Neural progenitor cell (in vitro differentiated cells): ENCODE measurements around the gene ARPC3. TPM values are rescaled to one million over a fixed set of nuclear protein-coding genes. Genes with fewer than 3 reads are reported as not detected.
A peak's percentile ranks its signal among the peaks of the same experiment; 100 is the strongest.
"Not testable (repeated sequence)": the region's sequence is repeated elsewhere in the genome, so short reads cannot be mapped to it uniquely, and the experiment has no call there.

Experiments used
- DNase-seq: peaks from one replicate; pipeline ENCODE4 v3.0.0-alpha.2; 2016; ENCODE audit warnings: low spot score
- H2AFZ ChIP-seq: fragments of 200-600 bp; sonication (generic); replicated peaks from 2 replicates; pipeline ENCODE4 v1.6.1; 2016; ENCODE audit warnings: antibody characterized with exemption
- H3F3A ChIP-seq: fragments of 200-600 bp; sonication (generic); 2 replicates; pipeline ENCODE4 v1.6.1; 2016; ENCODE audit warnings: antibody characterized with exemption, low read depth
- H3K27ac ChIP-seq: fragments of 200-600 bp; sonication (generic); 2 replicates; pipeline ENCODE4 v1.5.1; 2016; ENCODE audit warnings: mild to moderate bottlenecking
- H3K27me3 ChIP-seq: fragments of 200-600 bp; sonication (generic); 2 replicates; pipeline ENCODE4 v1.6.1; 2016; ENCODE audit warnings: mild to moderate bottlenecking, moderate library complexity
- H3K36me3 ChIP-seq: fragments of 200-600 bp; sonication (generic); 2 replicates; pipeline ENCODE4 v1.5.1; 2016
- H3K4me1 ChIP-seq: fragments of 200-600 bp; sonication (generic); 2 replicates; pipeline ENCODE4 v1.6.1; 2016; ENCODE audit warnings: mixed run types
- H3K4me2 ChIP-seq: fragments of 200-600 bp; sonication (generic); 2 replicates; pipeline ENCODE4 v1.6.1; 2016
- H3K4me3 ChIP-seq: fragments of 200-600 bp; sonication (generic); 2 replicates; pipeline ENCODE4 v1.5.1; 2016
- H3K79me2 ChIP-seq: fragments of 200-600 bp; sonication (generic); 2 replicates; pipeline ENCODE4 v1.6.1; 2016; ENCODE audit warnings: low read depth
- H3K9ac ChIP-seq: fragments of 200-600 bp; sonication (generic); 2 replicates; pipeline ENCODE4 v1.6.1; 2016
- H3K9me3 ChIP-seq: fragments of 200-600 bp; sonication (generic); 2 replicates; pipeline ENCODE4 v1.5.1; 2016; ENCODE audit warnings: low read depth
- H4K20me1 ChIP-seq: fragments of 200-600 bp; sonication (generic); 2 replicates; pipeline ENCODE4 v1.6.1; 2016; ENCODE audit warnings: low read depth
- H3K27ac Mint-ChIP-seq: 3 replicates; pipeline ENCODE4 v1.8.0; 2021; ENCODE audit warnings: mixed read lengths
- H3K27me3 Mint-ChIP-seq: 2 replicates; pipeline ENCODE4 v1.8.0; 2022; ENCODE audit warnings: low read depth, mild to moderate bottlenecking, inconsistent platforms, moderate library complexity, mixed read lengths; ENCODE audit not compliant: insufficient read depth
- H3K36me3 Mint-ChIP-seq: 3 replicates; pipeline ENCODE4 v1.8.0; 2021; ENCODE audit warnings: mixed read lengths
- H3K4me1 Mint-ChIP-seq: 3 replicates; pipeline ENCODE4 v1.8.0; 2021; ENCODE audit warnings: mixed read lengths
- H3K4me3 Mint-ChIP-seq: 3 replicates; pipeline ENCODE4 v1.8.0; 2021; ENCODE audit warnings: mild to moderate bottlenecking, moderate library complexity, mixed read lengths
- H3K9me3 Mint-ChIP-seq: 3 replicates; pipeline ENCODE4 v1.8.0; 2020; ENCODE audit warnings: mixed read lengths
- CTCF ChIP-seq: fragments of 200-600 bp; sonication (generic); IDR thresholded peaks from 2 replicates; pipeline ENCODE4 v1.5.1; 2017; ENCODE audit warnings: antibody characterized with exemption, mild to moderate bottlenecking
- EZH2 ChIP-seq: fragments of 200-600 bp; sonication (generic); IDR thresholded peaks from 2 replicates; pipeline ENCODE4 v1.6.1; 2017; ENCODE audit warnings: antibody characterized with exemption, mild to moderate bottlenecking, moderate library complexity
- EZH2phosphoT487 ChIP-seq: fragments of 200-600 bp; sonication (generic); IDR thresholded peaks from 2 replicates; pipeline ENCODE4 v1.6.1; 2017; ENCODE audit warnings: antibody characterized with exemption
- total RNA-seq: library from RNA; depleted of rRNA; stranded (reverse); fragments of >200 nt; gene quantifications from 2 replicates; pipeline ENCODE4 v1.2.3, GENCODE V29; 2015; ENCODE audit warnings: low replicate concordance

The ARPC3 gene
- total RNA-seq, 1 donor from 2014 or later, result 363 TPM

GRCh38 chr12:110431957-110432587 is 18.1 kb downstream of the ARPC3 start:
- peak overlapping the region; percentile 52 for H3K4me3 ChIP-seq
- no peaks in the 10 kb centered on the region for H3K79me2 ChIP-seq
- no peak overlapping the region for H3K27ac ChIP-seq
- H2AFZ ChIP-seq, result peak overlapping the region; percentile 91
- no peaks in the 10 kb centered on the region for H3K9me3 ChIP-seq
- Mint-ChIP-seq H3K4me3 (no peak overlapping the region), H3K4me1 (peaks cover 2% of the 10 kb centered on the region), H3K27ac (no peak overlapping the region), H3K27me3 (peaks cover 9% of the 10 kb centered on the region), H3K36me3 (peaks cover 19% of the 10 kb centered on the region), H3K9me3 (no peaks in the 10 kb centered on the region)
- peaks cover 6% of the 10 kb centered on the region for H3K36me3 ChIP-seq
- H4K20me1 ChIP-seq, result no peaks in the 10 kb centered on the region
- TF ChIP-seq EZH2 (no peak), EZH2phosphoT487 (no peak), CTCF (no peak)
- H3K27me3 ChIP-seq, result no peaks in the 10 kb centered on the region
- H3K9ac ChIP-seq, result no peak overlapping the region
- peaks cover 18% of the 10 kb centered on the region for H3F3A ChIP-seq
- H3K4me2 ChIP-seq, result peak overlapping the region; percentile 57
- no peak for DNase-seq
- H3K4me1 ChIP-seq, result no peaks in the 10 kb centered on the region

GRCh38 chr12:110429676-110430075 is 20.5 kb downstream of the ARPC3 start:
- DNase-seq, H4K20me1 ChIP-seq, H3K27me3 ChIP-seq, H3K9me3 Mint-ChIP-seq, H3K27ac Mint-ChIP-seq, H2AFZ ChIP-seq, H3K27ac ChIP-seq, H3K36me3 ChIP-seq, H3K36me3 Mint-ChIP-seq, H3K27me3 Mint-ChIP-seq, H3K4me3 ChIP-seq, H3K4me1 ChIP-seq, H3K4me1 Mint-ChIP-seq, H3K79me2 ChIP-seq, H3K9me3 ChIP-seq, H3K9ac ChIP-seq, H3K4me3 Mint-ChIP-seq, H3K4me2 ChIP-seq: not testable (repeated sequence)
- peaks cover 20% of the 10 kb centered on the region for H3F3A ChIP-seq

GRCh38 chr12:110426406-110426805 is 23.7 kb downstream of the ARPC3 start:
- Histone ChIP-seq H3K79me2 (no peaks in the 10 kb centered on the region), H3K27me3 (no peaks in the 10 kb centered on the region), H4K20me1 (no peaks in the 10 kb centered on the region), H3F3A (peaks cover 11% of the 10 kb centered on the region), H3K36me3 (no peaks in the 10 kb centered on the region), H3K4me2 (no peak overlapping the region), H3K4me3 (no peak overlapping the region), H3K9ac (no peak overlapping the region), H3K27ac (no peak overlapping the region), H2AFZ (no peak overlapping the region), H3K9me3 (no peaks in the 10 kb centered on the region), H3K4me1 (peaks cover 6% of the 10 kb centered on the region)
- H3K4me3 Mint-ChIP-seq, result no peak overlapping the region
- H3K27ac Mint-ChIP-seq, result no peak overlapping the region
- DNase-seq, result no peak
- peaks cover 8% of the 10 kb centered on the region for H3K4me1 Mint-ChIP-seq
- no peaks in the 10 kb centered on the region for H3K9me3 Mint-ChIP-seq
- H3K27me3 Mint-ChIP-seq, result peaks cover 9% of the 10 kb centered on the region
- no peaks in the 10 kb centered on the region for H3K36me3 Mint-ChIP-seq
- TF ChIP-seq EZH2 (no peak), CTCF (no peak), EZH2phosphoT487 (no peak)

- Mint-ChIP-seq H3K36me3 (no peaks in the 10 kb centered on the region), H3K9me3 (no peaks in the 10 kb centered on the region), H3K27me3 (peaks cover 11% of the 10 kb centered on the region), H3K4me1 (peaks cover 6% of the 10 kb centered on the region), H3K27ac (no peak overlapping the region), H3K4me3 (no peak overlapping the region)
- no peaks in the 10 kb centered on the region for H3K79me2 ChIP-seq
- no peak for TF ChIP-seq CTCF
- no peak for TF ChIP-seq EZH2
- no peak for TF ChIP-seq EZH2phosphoT487
- no peak overlapping the region for H3K27ac ChIP-seq
- H3K9ac ChIP-seq, result no peak overlapping the region
- H3K4me1 ChIP-seq, result peaks cover 6% of the 10 kb centered on the region
- peaks cover 6% of the 10 kb centered on the region for H3F3A ChIP-seq
- H3K27me3 ChIP-seq, result no peaks in the 10 kb centered on the region
- H3K9me3 ChIP-seq, result no peaks in the 10 kb centered on the region
- DNase-seq, result peak; percentile 11
- H3K4me3 ChIP-seq, result no peak overlapping the region
- H4K20me1 ChIP-seq, result no peaks in the 10 kb centered on the region
- no peak overlapping the region for H3K4me2 ChIP-seq
- H2AFZ ChIP-seq, result peak overlapping the region; percentile 44
- no peaks in the 10 kb centered on the region for H3K36me3 ChIP-seq
These were observed 25.9 kb downstream of the ARPC3 start for GRCh38 chr12:110424237-110424636.
